Activated CD8-positive, alpha-beta memory T cell treated with anti-CD3 and anti-CD28 coated beads, Interleukin-2, amount 50 U/mL, for 1 hour (primary cell): ENCODE data around the gene TRUB2.

ENCODE experiments used
- DNase-seq: peaks from one replicate; pipeline ENCODE4 v3.0.0-alpha.2; 2020; ENCODE audit errors: extremely low read depth

The TRUB2 gene

GRCh38 chr9:128271112-128271511, 51.1 kb downstream of the TRUB2 start:
- DNase-seq: no peak

GRCh38 chr9:128266868-128267590, 55.2 kb downstream of the TRUB2 start:
- no peak for DNase-seq

DNA sequence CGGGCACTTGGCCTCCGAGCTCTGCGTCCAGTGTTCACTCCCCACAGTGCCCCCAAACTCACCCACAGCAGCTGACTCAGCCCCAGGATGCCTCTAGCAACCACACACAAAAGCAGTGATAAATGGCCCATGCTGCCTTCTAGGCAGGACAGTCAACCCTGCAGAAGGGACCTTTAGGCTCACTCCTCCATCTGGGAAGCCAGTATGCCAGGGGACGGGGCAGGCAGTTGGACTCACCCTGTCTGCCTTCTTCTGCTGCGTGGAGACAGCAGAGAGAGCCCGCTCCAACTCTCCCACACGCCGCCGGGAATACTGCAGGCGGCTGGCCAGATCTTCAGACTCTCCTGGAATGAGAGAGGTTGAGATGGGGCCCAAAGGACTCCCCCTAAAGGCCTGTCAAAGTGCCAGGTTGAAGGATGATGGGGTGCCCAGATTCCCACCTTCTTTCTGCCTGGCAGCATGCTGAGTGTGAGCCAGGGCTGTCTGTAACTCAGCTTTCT, 56.8 kb downstream of the TRUB2 start:
- DNase-seq: no peak

GRCh38 chr9:128262687-128263086, 59.6 kb downstream of the TRUB2 start:
- no peak for DNase-seq

DNA sequence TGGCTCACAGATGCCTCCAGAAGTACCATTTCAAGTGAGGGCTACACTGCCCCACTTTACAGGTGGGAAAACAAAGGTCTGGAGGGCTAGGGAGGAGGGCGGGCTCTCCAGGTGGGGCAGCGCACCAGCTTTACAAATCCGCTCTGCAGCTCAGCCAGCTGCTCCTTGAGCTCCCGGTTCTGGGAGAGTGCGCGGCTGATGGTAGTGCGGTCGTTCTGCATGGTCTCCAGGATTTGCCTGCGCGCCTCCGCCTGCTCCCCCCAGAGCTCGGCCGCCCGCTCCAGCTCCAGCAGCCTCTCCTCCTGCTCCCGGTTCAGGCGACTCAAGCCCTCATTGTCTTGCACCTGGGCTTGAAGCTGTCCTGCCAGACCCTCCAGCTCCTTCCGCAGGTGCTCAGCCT, 61.9 kb downstream of the TRUB2 start:
- no peak for DNase-seq

- no peak for DNase-seq
These were observed 63.1 kb downstream of the TRUB2 start for GRCh38 chr9:128259156-128259555.

DNA sequence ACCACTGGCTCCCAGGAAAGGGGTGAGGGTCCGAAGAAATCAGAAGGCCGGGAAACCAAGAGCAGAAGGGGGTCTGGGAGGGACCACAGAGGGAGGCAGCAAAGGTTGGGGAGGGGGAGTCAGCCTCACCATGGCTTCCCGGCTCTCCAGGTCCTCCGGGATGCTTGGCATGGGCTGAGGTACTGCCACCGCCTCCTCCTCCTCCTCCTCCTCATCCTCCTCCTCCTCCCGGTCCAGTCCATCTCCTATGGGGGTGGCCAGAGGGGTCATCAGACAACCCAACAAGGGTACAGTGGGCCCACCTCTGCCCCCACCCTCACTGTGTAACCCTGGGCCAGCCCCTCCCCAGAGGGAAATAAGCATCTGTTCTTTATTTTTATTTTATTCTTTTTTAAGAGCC, 63.9 kb downstream of the TRUB2 start:
- no peak for DNase-seq

GRCh38 chr9:128257907-128258306, 64.3 kb downstream of the TRUB2 start:
- no peak for DNase-seq

- no peak for DNase-seq
These were observed 65.0 kb downstream of the TRUB2 start for GRCh38 chr9:128257086-128257825.
